Osteocyte (in vitro differentiated cells): Measurements from ENCODE around the gene RNF123. TPM values are rescaled to one million over a fixed set of nuclear protein-coding genes. Genes with fewer than 3 reads are reported as not detected.
"Not testable (repeated sequence)": the region's sequence is repeated elsewhere in the genome, so short reads cannot be mapped to it uniquely, and the experiment has no call there.

Experiments used
- DNase-seq: peaks from one replicate; pipeline ENCODE4 v3.0.0; 2021; ENCODE audit warnings: mixed read lengths; ENCODE audit not compliant: unreplicated experiment; ENCODE audit errors: extremely low spot score
- H3K27ac Mint-ChIP-seq: one replicate; pipeline ENCODE4 v1.8.0; 2021; ENCODE audit warnings: mild to moderate bottlenecking, mixed read lengths; ENCODE audit not compliant: unreplicated experiment
- H3K27me3 Mint-ChIP-seq: one replicate; pipeline ENCODE4 v1.8.0; 2021; ENCODE audit warnings: mixed read lengths; ENCODE audit not compliant: unreplicated experiment
- H3K36me3 Mint-ChIP-seq: one replicate; pipeline ENCODE4 v1.8.0; 2021; ENCODE audit warnings: mixed read lengths; ENCODE audit not compliant: unreplicated experiment
- H3K4me1 Mint-ChIP-seq: one replicate; pipeline ENCODE4 v1.8.0; 2021; ENCODE audit warnings: mixed read lengths; ENCODE audit not compliant: unreplicated experiment
- H3K4me3 Mint-ChIP-seq: one replicate; pipeline ENCODE4 v1.8.0; 2021; ENCODE audit warnings: mild to moderate bottlenecking, moderate library complexity, mixed read lengths; ENCODE audit not compliant: unreplicated experiment
- H3K9me3 Mint-ChIP-seq: one replicate; pipeline ENCODE4 v1.8.0; 2021; ENCODE audit warnings: mixed read lengths; ENCODE audit not compliant: unreplicated experiment
- total RNA-seq: library from RNA; stranded (reverse); gene quantifications from 2 replicates; pipeline ENCODE4 v1.2.1, GENCODE V29; 2021
- TF ChIP-seq, protein P1 (sequence below): fragments of 200-600 bp; sonication (generic); IDR thresholded peaks from 2 replicates; pipeline ENCODE4 v1.5.0; 2021; ENCODE audit warnings: antibody characterized with exemption, mild to moderate bottlenecking, moderate library complexity

The RNF123 gene
- total RNA-seq, 1 donor from 2014 or later, result 61.0 TPM

DNA sequence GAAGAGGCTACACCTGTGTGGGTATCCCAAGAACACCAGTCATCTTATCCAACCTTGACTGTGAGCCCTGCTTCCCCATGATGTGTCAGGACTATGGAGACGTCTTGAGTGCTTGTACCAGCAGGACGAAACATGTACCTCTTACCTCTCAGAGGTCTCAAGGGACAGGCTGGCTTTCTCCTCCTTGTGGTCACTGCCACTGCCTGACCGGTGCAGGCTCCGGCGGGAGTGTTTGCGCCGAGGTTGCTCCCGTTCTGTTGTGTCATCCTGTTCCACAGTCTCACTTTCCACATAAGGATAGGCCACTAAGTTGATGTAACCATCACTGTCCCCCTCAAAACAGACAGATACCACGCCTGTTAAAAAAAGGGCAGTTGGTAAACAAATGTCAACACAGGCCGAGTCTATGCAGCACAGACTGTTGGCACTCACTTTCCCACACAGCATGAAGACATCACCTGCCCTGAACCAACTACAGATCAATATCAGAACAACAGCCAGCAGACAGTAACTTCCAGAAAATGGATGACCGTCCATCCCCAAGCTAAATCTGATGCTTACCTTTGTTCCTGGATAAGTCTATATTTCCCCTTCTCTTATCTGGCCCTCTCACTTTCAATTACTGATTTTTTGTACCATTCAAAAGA is 48.8 kb downstream of the RNF123 start:
- Mint-ChIP-seq H3K9me3 (no peaks in the 10 kb centered on the region), H3K4me1 (no peaks in the 10 kb centered on the region), H3K27ac (no peak overlapping the region), H3K27me3 (no peaks in the 10 kb centered on the region), H3K4me3 (no peak overlapping the region), H3K36me3 (peaks cover 28% of the 10 kb centered on the region)
- TF ChIP-seq, protein P1, sequence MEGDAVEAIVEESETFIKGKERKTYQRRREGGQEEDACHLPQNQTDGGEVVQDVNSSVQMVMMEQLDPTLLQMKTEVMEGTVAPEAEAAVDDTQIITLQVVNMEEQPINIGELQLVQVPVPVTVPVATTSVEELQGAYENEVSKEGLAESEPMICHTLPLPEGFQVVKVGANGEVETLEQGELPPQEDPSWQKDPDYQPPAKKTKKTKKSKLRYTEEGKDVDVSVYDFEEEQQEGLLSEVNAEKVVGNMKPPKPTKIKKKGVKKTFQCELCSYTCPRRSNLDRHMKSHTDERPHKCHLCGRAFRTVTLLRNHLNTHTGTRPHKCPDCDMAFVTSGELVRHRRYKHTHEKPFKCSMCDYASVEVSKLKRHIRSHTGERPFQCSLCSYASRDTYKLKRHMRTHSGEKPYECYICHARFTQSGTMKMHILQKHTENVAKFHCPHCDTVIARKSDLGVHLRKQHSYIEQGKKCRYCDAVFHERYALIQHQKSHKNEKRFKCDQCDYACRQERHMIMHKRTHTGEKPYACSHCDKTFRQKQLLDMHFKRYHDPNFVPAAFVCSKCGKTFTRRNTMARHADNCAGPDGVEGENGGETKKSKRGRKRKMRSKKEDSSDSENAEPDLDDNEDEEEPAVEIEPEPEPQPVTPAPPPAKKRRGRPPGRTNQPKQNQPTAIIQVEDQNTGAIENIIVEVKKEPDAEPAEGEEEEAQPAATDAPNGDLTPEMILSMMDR, result no peak
- DNase-seq, result no peak

DNA sequence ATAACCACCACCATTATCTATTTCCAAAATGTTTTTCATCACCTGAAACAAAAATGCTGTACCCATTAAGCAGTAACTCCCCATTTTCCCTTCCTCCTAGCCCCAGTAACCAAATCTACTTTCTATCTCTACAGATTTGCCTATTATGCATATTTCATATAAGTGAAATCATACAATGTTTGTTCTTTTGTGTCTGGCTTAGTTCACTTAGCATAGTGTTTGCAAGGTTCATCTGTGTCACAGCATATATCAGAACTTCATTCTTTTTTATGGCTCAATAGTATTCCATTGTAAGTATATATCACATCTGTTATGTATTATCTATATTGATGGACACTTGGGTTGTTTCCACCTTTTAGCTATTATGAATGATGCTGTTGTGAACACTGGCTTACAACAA is 51.1 kb downstream of the RNF123 start:
- Mint-ChIP-seq H3K27ac (no peak overlapping the region), H3K4me1 (peaks cover 4% of the 10 kb centered on the region), H3K27me3 (no peaks in the 10 kb centered on the region), H3K36me3 (peaks cover 27% of the 10 kb centered on the region), H3K4me3 (no peak overlapping the region), H3K9me3 (no peaks in the 10 kb centered on the region)
- no peak for DNase-seq
- TF ChIP-seq, protein P1, result no peak

DNA sequence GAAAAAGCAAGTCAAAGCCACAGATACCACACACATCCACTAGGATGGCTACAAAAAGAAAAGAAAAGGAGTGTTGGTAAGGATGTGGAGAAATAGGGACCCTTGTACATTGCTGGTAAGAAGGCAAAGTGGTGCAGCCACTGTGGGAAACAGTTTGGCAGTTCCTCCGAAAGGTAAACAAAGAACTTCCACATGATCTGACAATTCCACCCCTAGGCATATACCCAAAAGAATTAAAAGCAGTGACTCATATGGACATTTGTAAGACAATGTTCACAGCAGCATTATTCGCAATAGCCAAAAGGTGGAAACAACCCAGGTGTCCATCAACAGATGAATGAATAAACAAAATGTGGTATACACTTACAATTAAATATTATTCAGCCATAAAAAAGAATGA is 56.6 kb downstream of the RNF123 start:
- H3K27me3 Mint-ChIP-seq, result no peaks in the 10 kb centered on the region
- no peak overlapping the region for H3K27ac Mint-ChIP-seq
- no peak overlapping the region for H3K4me3 Mint-ChIP-seq
- H3K4me1 Mint-ChIP-seq, result peaks cover 38% of the 10 kb centered on the region
- TF ChIP-seq, protein P1, result no peak
- no peak for DNase-seq
- H3K9me3 Mint-ChIP-seq, result no peaks in the 10 kb centered on the region
- peaks cover 13% of the 10 kb centered on the region for H3K36me3 Mint-ChIP-seq

DNA sequence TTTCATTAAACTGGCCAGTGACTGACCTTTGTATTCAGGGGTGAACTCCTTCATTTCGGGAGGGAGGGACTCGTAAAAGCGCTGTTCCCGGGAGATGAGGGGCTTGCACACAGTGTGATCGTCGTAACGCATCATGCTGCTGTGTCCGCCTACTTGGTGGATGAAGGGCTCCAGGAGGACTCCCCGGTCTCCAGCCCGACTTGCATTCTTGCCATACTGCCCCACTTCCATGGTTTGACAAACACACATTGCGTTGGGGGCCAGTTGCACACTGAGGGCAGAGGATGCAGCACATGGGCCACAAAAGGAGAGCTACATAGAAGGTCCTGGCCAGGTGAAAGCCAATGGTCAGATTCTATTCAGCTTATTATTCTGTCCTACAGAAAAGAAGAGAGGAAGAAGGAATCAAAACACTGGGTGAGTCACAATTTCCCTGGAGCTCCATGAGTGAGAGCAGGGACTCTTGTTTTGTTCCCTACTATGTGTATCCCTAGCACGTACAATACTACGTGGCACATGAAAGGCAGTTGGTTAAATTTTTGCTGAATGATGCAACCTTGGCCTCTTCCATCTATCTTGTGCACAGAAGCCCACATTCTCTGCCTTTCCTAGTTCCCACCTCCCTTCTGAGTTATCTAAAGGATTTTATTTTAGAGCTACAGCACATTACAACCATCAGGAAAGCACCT is 58.6 kb downstream of the RNF123 start:
- Mint-ChIP-seq H3K27me3 (no peaks in the 10 kb centered on the region), H3K4me1 (peaks cover 43% of the 10 kb centered on the region), H3K4me3 (no peak overlapping the region), H3K27ac (peak overlapping the region; percentile 80), H3K9me3 (no peaks in the 10 kb centered on the region), H3K36me3 (peaks cover 13% of the 10 kb centered on the region)
- DNase-seq, result peak; percentile 63
- TF ChIP-seq, protein P1, result no peak

DNA sequence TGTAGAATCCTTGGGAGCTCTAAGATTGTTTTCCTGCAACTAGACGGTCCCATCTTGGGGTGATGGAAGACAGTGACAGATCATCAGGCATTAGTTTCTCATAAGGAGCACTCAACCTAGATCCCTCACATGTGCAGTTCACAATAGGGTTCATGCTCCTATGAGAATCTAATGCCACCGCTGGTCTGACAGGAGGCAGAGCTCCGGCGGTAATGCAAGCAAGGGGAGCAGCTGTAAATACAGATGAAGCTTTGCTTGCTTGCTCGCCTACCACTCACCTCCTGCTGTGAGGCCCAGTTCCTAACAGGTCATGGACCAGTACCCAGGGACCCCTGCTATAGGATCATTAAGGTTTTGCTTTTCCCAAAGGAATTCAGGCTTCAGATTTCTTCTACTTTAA is 59.5 kb downstream of the RNF123 start:
- peaks cover 15% of the 10 kb centered on the region for H3K36me3 Mint-ChIP-seq
- not testable (repeated sequence) for DNase-seq, H3K9me3 Mint-ChIP-seq, H3K4me3 Mint-ChIP-seq, H3K27me3 Mint-ChIP-seq
- peak overlapping the region; percentile 15 for H3K27ac Mint-ChIP-seq
- H3K4me1 Mint-ChIP-seq, result peaks cover 50% of the 10 kb centered on the region
